Measurements from ENCODE around the gene UBIAD1.

The UBIAD1 gene

DNA sequence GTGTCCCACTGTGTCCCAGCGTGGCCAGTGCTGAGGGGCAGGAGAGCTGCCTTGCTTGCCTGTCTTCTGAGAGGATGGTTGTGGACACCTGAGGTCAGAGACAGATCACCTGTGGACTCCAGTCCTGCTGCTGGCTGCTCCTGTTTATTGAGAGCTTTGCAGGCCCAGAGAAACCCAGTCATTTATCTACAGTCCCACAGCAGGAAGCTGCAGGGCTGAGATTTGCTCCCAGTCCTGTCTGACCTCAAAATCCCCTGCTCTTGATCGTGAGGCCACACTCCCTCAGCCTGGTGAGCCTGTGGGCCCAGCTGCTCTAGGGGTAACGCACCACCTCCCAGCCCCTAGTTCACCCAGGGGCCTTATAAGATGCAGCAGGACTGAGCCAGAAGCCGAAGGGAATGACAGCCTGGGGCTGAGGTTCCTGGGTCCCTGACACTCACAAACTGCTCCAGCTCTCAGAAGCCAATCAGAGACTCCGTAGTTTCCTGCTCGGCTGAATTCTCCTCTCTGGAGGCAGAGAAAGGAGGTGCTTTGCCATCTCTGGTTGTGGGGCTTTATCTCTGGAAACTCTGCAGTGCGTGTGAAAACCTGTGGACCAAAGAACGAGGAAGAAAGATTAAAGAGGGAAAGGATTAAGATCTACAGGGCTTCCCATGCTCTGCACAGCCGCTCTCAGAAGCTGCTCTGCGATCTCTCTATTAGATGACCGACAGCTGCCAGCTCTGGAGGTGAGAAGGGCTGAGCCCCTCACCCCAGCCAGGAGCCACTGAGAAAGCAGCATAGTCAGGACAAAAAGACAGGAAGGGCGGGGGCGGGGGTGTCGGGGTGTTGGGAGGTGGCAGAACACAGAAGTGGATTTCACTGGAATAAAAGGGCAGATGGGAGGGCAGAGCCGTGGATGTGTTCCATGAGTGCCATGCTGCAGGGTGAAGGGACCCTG is 39.1 kb downstream of the UBIAD1 start:
- no peak for DNase-seq

DNA sequence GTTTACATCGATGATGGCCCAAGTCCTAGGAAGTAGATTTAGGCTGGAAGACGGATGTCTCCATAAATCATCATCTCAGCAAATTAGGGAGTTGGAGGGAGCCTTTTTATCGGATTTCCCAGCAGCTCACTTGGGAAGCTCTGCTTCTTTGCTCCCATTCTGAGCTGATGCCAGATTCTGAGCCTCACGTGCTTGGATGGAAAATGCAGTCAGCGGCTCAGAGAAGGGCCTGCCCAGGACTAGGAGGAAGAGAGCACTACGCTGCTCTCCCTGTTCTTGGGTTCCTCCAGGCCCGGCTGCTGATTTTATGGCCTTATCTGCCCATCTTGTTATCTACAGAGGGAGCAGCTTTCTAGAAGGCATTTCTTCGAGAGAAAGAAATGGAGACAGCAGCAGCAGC is 42.0 kb downstream of the UBIAD1 start:
- DNase-seq: peak in 2 of 14 donors; percentile 8 to 11

DNA sequence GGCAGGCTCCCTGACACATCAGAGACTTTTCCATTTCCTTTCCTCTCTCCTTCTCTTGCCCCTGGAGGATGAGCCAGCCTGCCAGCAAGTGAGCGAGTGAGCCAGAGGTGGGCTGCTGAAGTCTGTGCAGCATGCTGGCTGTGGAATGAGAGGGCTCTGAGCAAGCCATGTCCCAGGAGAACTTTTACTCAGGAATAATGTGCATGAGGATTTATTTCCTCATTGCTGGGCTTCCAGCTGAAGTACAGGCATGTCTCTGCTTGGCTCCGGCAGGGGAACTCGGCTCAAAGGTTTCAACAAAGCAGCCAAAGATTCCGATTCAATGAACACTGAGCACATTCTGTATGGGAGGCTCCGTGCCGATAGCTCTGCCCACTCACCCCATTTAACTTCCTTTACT is 43.7 kb downstream of the UBIAD1 start:
- peak in 1 of 14 donors; percentile 41 for DNase-seq

DNA sequence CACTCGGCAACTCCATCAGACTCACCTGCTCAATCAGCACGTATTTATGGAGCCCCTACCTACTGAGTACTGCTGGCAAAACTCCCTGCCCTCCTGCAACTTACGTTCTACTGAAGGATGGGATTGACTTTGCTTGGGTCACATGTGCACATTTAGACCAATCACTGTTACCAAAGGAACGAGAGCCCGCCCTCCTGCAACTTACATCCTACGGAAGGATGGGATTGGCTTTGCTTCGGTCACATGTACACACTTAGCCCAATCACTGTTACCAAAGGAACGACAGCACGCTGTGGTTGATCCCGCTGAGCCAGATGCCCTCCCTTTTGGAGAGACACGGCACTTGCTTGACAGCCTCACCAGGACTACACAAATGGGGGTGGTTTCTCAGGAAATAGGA is 46.0 kb downstream of the UBIAD1 start:
- DNase-seq: no peak

GRCh38 chr1:11320153-11320936 is 47.3 kb downstream of the UBIAD1 start:
- no peak for DNase-seq

DNA sequence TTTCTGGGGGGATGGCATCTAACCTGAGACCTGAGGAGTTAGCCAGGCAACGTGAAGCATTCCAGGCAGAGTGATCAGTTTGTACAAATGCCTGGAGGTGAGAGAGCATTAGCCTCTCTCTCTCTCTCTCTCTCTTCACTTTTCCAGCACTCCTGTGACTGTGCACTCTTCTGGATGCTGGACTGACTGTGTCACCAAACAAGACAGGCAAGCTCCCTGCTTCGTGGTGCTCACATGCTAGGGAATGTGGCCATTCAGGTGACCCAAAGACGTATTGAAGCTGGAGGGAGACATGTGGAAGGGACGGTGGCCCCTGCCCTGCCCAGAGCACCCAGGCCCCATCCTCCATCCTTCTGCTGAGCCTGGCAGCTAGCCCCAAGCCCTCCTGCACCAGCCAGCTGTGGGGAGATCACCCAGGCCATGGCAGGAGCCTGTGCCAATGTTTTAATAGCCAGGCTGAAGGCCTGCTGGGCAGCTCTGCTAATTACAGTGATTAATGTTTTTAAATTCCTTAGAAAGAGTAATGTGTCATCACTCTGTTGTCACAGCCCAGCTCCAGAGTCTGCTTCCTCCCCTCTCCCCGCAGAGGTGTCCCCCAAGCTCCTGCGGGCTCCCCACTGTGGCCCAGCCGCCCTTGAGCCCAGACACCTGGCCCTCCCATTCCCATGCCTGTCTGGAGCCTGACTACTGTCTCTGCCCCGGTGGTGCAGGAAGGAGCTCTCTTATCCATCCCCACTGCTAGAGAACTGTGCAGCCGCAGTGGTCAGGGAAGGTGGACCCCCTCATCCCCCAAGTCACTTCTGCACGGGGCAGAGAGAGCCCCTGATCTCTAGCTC is 48.9 kb downstream of the UBIAD1 start:
- DNase-seq: no peak

GRCh38 chr1:11324567-11325165 is 51.7 kb downstream of the UBIAD1 start:
- no peak for DNase-seq

GRCh38 chr1:11326070-11326469 is 53.1 kb downstream of the UBIAD1 start:
- DNase-seq: no peak

DNA sequence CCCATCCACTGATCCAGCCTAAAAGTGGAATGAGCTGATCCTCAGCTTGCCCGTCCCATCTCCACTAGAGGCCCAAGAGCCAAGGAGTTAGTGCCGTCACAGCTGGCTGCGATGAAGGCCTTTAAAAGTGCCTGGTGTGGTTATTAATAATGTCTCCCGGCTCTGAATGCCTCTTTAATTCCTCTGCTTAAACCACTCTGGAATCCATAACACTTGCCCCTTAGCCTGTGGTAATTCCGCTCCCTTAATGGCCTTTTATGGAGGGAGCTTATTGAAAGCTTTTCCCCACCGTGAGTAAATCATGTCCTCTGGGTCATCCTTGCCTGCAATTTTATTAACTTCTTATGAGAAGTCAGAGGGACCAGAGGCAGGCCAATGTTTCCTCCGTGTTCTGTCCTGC is 55.4 kb downstream of the UBIAD1 start:
- no peak for DNase-seq

GRCh38 chr1:11330411-11330810 is 57.4 kb downstream of the UBIAD1 start:
- DNase-seq: no peak

GRCh38 chr1:11331036-11331944 is 58.3 kb downstream of the UBIAD1 start:
- no peak for DNase-seq

- DNase-seq: no peak
Observed at GRCh38 chr1:11331945-11332546, 59.0 kb downstream of the UBIAD1 start.

GRCh38 chr1:11333631-11334030 is 60.6 kb downstream of the UBIAD1 start:
- no peak for DNase-seq

DNA sequence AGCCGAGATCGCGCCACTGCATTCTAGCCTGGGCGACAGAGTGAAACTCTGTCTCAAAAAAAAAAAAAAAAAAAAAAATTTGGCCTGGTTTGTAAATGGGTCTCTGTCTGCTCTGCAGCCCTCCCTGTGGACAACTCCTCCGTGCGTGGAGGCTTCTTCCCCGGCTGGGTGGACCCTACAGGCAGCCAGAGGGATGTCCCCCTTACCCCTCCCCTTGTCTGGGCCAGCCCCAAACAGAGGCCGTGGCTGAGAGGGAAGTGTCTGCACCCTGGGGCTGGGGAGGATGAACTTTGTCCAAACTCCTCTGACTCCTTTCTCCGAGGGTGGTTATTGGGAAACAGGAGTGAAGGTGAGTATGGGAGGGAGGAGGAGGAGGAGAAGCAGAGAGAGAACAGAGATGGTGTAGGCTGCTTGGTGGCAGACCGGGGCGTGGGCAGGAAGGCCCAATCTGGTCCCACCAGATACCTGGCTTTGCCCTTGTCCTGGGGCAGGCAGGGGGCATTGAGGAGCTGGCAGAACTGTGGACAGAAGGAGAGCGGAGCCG is 61.3 kb downstream of the UBIAD1 start:
- DNase-seq: no peak

GRCh38 chr1:11334821-11335220 is 61.8 kb downstream of the UBIAD1 start:
- no peak for DNase-seq

GRCh38 chr1:11335417-11336056 is 62.5 kb downstream of the UBIAD1 start:
- no peak for DNase-seq

DNA sequence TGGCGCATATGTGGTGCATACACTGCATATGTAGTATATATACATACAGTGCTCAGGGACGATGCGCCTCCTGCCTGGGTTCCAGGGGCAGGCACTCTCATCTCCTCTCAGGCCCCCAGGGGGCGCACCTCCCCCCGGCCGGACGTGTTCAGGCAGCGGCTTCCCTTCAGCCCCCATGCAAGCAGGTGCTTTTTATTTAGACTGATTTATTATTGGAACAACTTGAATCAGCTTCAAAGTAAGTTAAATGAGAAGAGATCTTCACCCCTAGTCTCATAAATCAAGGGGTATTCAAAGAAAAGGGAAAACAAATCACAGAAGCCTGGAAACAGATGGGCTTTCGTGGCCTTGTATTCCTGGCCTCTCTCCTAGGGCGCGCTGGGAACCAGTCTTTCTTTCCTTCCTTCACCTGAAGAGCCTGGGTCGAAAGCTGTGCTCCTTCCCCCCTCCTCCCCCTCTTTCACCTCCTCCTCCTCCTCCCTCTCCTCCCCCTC is 64.6 kb downstream of the UBIAD1 start:
- peak in 3 of 14 donors; percentile 4 to 46 (median 14) for DNase-seq
